Right atrium auricular region (tissue), 2 donors: ENCODE measurements around the gene TTC21B. TPM values are rescaled to one million over a fixed set of nuclear protein-coding genes. Genes with fewer than 3 reads are reported as not detected.

Source experiments
- DNase-seq: peaks from one replicate; pipeline ENCODE4 v3.0.0-alpha.2; 2019; ENCODE audit warnings: low spot score
- H3K27ac ChIP-seq, 2 donors: fragments of 200-600 bp; sonication (generic); 1 replicate in 1 of 2; 2 replicates in 1 of 2; pipeline ENCODE4 v1.5.1; 2016 to 2019
- H3K27me3 ChIP-seq, 2 donors: fragments of 200-600 bp; sonication (generic); one replicate each; pipeline versions ENCODE4 v1.5.1 to v1.6.0; 2017 to 2019
- H3K36me3 ChIP-seq: fragments of 200-600 bp; sonication (generic); one replicate; pipeline ENCODE4 v1.5.1; 2016
- H3K4me1 ChIP-seq, 2 donors: fragments of 200-600 bp; sonication (generic); one replicate each; pipeline versions ENCODE4 v1.5.1 to v1.6.0; 2017 to 2019
- H3K4me3 ChIP-seq, 2 donors: fragments of 200-600 bp; sonication (generic); 1 replicate in 1 of 2; 2 replicates in 1 of 2; pipeline ENCODE4 v1.5.1; 2017 to 2019; ENCODE audit warnings: mild to moderate bottlenecking in 1 of 2, moderate library complexity in 1 of 2
- H3K9me3 ChIP-seq, 2 donors: fragments of 200-600 bp; sonication (generic); one replicate each; pipeline ENCODE4 v1.5.1; 2019
- total RNA-seq, 2 donors: library from RNA; depleted of rRNA; stranded (reverse); fragments of >200 nt; gene quantifications; one replicate each; pipeline ENCODE4 v1.1.0, GENCODE V29; 2016
- TF ChIP-seq, protein P1 (sequence below), 2 donors: fragments of 200-600 bp; sonication (generic); IDR thresholded peaks; one replicate each; pipeline ENCODE4 v1.5.1; 2019; ENCODE audit warnings: antibody characterized with exemption in 2 of 2

Gene TTC21B
- total RNA-seq, 2 donors from 2014 or later: 9.9 TPM

DNA sequence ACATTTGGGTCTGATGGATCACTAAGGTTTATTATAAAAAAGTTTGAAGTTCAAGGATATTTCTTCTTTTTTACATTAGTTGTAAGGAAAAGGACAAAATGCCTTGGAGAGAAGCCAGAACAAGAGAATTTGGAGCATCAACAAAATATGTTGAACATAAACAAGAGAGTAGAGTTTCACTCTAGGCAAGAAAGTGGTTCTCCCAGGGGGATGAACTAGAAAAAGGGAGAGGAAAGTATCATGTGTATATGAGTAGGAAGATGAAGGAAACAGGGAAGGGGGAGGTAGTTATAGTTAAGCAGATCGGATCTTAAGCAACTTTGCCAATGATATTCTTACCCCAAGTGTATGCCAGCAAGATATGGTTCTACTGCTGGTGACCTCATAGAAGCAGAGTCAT, 95.7 kb downstream of the TTC21B start:
- no peak for DNase-seq
- Histone ChIP-seq H3K9me3 (peaks cover 0 to 6% of the 10 kb centered on the region in 2 donors), H3K27ac (no peak overlapping the region), H3K4me3 (no peak overlapping the region), H3K36me3 (no peaks in the 10 kb centered on the region), H3K27me3 (no peaks in the 10 kb centered on the region), H3K4me1 (no peaks in the 10 kb centered on the region)
- TF ChIP-seq, protein P1, sequence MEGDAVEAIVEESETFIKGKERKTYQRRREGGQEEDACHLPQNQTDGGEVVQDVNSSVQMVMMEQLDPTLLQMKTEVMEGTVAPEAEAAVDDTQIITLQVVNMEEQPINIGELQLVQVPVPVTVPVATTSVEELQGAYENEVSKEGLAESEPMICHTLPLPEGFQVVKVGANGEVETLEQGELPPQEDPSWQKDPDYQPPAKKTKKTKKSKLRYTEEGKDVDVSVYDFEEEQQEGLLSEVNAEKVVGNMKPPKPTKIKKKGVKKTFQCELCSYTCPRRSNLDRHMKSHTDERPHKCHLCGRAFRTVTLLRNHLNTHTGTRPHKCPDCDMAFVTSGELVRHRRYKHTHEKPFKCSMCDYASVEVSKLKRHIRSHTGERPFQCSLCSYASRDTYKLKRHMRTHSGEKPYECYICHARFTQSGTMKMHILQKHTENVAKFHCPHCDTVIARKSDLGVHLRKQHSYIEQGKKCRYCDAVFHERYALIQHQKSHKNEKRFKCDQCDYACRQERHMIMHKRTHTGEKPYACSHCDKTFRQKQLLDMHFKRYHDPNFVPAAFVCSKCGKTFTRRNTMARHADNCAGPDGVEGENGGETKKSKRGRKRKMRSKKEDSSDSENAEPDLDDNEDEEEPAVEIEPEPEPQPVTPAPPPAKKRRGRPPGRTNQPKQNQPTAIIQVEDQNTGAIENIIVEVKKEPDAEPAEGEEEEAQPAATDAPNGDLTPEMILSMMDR (IDR thresholded peaks at IDR 0.05): no peak

DNA sequence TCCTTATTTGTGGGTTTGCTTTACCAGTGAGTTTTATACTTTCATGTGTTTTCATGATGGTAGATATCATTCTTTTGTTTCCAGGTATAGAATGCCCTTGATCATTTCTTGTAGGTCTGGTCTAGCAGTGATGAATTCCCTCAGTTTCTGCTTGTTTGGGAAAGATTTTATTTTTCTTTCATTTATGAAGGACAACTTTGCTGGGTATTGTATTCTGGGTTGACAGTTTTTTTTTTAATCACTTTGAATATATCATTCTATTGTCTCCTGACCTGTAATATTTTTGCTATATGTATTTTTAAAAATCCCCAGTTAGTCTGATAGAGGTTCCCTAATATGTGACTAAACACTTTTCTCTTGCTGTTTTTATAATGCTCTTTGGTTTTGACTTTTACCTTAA, 101.2 kb downstream of the TTC21B start:
- no peak for DNase-seq
- H3K4me3 ChIP-seq: no peak overlapping the region
- H3K27me3 ChIP-seq: no peaks in the 10 kb centered on the region
- no peak overlapping the region for H3K27ac ChIP-seq
- peaks cover 0 to 36% of the 10 kb centered on the region in 2 donors for H3K9me3 ChIP-seq
- TF ChIP-seq, protein P1 (IDR thresholded peaks at IDR 0.05): no peak
- no peaks in the 10 kb centered on the region for H3K36me3 ChIP-seq
- no peaks in the 10 kb centered on the region for H3K4me1 ChIP-seq

DNA sequence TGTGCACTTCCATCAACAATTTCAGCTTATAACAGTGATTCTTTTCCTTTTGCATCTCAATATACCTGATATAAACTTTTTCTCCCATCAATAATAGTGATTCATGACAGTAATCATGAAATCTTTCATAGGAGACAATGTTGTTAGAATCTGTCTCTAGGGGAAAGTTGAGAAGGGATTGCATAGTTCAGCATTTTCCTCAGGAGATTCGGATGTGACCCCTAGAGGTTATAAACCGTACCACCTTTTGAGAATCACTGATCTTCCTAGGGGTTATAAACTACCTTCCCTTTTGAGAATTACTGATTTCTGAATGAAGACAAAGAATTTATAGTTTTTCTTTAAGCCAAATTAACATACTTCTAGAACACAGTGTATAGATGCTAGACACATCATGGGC, 106.6 kb downstream of the TTC21B start:
- Histone ChIP-seq H3K9me3 (peaks cover 0 to 22% of the 10 kb centered on the region in 2 donors), H3K27me3 (no peaks in the 10 kb centered on the region), H3K4me1 (no peaks in the 10 kb centered on the region), H3K4me3 (no peak overlapping the region), H3K27ac (no peak overlapping the region), H3K36me3 (no peaks in the 10 kb centered on the region)
- TF ChIP-seq, protein P1 (IDR thresholded peaks at IDR 0.05): no peak
- no peak for DNase-seq

DNA sequence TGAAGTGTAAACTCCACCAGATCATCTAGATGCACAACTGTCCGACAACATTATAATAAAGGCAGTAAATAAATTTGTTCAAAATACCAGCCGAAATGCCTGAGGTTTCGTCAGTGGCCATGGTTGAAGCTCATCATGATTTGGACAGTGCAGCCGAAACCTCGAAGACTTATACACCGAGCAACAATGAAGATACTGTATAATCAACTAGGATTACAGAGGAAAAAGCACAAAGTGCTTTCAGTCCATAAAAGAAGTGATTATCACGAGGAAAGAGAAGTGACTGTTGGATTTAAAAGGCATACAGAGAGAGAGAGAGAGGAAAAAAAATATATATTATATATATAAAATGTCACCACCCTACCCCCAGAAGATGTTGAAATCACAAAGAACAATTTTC, 107.5 kb downstream of the TTC21B start:
- Histone ChIP-seq H3K36me3 (no peaks in the 10 kb centered on the region), H3K27ac (no peak overlapping the region), H3K4me3 (no peak overlapping the region), H3K27me3 (no peaks in the 10 kb centered on the region), H3K9me3 (peaks cover 0 to 12% of the 10 kb centered on the region in 2 donors), H3K4me1 (no peaks in the 10 kb centered on the region)
- TF ChIP-seq, protein P1 (IDR thresholded peaks at IDR 0.05): no peak
- no peak for DNase-seq

DNA sequence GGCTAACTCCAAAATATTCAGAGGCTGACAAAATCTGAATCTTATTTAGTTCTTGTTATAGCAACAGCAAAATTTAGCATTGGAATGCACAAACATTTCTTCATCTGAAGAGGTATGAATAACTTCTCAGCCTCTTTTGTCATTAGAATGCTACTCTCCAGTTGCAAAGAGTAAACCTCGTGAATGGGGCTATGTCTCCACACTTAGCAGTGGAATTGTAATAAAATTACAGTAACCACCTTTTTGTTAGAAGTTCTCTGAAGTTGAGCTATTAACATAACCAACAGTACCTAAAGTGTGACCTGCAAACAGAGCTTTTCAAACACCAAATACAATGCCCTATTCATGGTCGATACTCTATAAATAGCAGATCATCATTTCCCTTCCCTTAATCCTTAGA, 109.4 kb downstream of the TTC21B start:
- Histone ChIP-seq H3K4me1 (no peaks in the 10 kb centered on the region), H3K4me3 (no peak overlapping the region), H3K27ac (no peak overlapping the region), H3K36me3 (no peaks in the 10 kb centered on the region), H3K9me3 (peaks cover 0 to 2% of the 10 kb centered on the region in 2 donors), H3K27me3 (no peaks in the 10 kb centered on the region)
- DNase-seq: no peak
- TF ChIP-seq, protein P1 (IDR thresholded peaks at IDR 0.05): no peak

DNA sequence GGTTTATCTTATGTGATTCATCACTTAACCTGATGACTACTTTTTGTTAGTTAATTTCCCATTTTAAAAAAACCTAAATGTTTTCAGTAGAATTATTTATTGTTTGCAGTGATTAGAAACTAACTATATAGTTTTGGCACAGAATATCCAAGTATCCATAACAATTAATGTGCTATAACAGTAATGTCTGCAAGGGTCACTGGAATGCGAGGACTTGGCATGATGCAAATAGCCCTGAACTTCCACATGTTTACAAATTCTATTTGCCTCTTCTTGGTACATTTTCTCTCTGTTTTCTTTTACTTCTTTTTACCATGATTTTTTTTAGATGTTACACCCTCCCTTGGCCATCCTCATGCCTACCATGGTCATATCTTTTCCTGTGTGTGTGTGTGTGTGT, 110.2 kb downstream of the TTC21B start:
- TF ChIP-seq, protein P1 (IDR thresholded peaks at IDR 0.05): no peak
- no peak for DNase-seq
- H3K27ac ChIP-seq: no peak overlapping the region
- no peaks in the 10 kb centered on the region for H3K36me3 ChIP-seq
- no peaks in the 10 kb centered on the region for H3K4me1 ChIP-seq
- H3K27me3 ChIP-seq: no peaks in the 10 kb centered on the region
- no peak overlapping the region for H3K4me3 ChIP-seq
- H3K9me3 ChIP-seq: no peaks in the 10 kb centered on the region
